ENCODE results near the gene FSIP1.

FSIP1 gene

GRCh38 chr15:39682366-39682765, 100.3 kb downstream of the FSIP1 start:
- no peak for DNase-seq

DNA sequence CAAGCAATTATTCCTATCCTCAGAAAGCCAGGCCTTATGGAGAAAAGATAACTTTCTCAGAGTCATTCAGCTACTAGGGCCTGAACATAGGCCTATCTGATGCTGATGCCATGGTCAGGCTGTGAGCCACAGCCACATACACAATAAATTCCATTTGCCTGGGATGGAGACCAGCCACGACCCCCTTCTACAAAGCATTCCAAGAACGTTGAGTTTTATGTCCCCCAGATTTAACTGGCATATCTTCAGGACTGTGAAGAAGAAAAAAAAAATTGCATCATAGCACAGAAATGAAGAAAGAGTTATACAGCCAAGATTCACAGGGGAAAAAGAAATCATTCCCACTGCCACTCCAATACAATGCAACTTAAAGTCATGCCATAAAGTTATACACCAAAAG, 101.8 kb downstream of the FSIP1 start:
- DNase-seq, result no peak

DNA sequence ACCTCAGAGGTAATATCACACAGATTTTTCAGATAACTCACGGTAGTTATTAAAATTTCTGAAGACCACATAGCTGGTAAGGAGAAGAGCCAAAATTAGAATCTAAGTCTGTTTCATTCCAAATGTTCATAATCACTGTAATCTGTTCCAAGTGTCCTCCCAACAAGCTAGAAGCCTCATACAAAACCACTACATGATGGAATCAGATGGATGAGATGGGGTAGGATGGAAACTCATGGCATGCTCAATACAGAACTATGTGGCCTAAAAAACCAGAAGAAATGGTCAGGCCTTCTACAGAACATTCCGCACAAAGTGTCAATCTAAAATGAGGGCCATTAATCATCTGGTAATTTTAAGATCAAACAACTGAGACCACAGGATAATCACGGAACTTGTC, 110.0 kb downstream of the FSIP1 start:
- no peak for DNase-seq

GRCh38 chr15:39672184-39672583, 110.5 kb downstream of the FSIP1 start:
- DNase-seq, result no peak

- DNase-seq, result no peak
Measured at GRCh38 chr15:39670687-39671086, 112.0 kb downstream of the FSIP1 start.

DNA sequence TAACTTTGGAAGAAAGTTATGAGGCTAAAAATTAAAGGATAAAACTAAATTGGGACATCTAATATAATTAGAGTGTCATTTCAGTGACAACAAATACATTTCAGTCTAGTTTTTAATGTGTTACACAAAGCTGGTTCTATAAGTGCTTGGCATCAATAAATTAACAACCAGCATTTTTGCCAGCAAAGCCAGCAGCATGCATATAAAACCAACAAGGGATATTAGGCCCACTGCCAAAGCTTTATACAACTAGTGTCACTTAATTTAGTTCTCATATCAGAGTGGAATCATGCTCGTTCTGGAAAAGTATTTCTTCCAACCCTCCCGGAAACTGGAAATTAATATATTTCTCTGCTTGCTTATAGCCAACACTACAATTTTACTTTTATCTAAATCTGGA, 113.0 kb downstream of the FSIP1 start:
- DNase-seq, result no peak

- no peak for DNase-seq
Measured at GRCh38 chr15:39669241-39669640, 113.4 kb downstream of the FSIP1 start.

GRCh38 chr15:39668457-39668856, 114.2 kb downstream of the FSIP1 start:
- no peak for DNase-seq

GRCh38 chr15:39667382-39668127, 115.1 kb downstream of the FSIP1 start:
- no peak for DNase-seq

DNA sequence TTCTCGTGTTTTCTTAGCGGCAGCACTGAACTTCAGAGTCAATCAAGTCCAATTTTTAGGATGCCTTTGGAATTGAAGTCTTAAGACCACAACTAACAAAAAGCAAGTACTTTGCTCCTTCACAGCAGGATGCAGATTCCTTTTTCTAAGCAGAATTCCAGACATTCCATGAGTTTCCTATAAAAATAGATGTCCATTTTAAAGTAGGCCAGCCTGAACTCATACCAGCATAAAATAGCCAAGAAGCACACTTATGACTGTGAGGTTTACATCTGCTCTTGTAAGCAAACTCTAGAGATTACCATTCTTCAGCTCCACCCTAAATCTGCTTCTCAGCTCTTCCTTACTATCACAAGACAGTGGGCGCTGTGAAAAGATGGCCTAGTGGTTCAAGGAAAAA, 116.0 kb downstream of the FSIP1 start:
- no peak for DNase-seq

GRCh38 chr15:39665629-39666250, 116.9 kb downstream of the FSIP1 start:
- peak in 1 of 2 donors; percentile 25 for DNase-seq

DNA sequence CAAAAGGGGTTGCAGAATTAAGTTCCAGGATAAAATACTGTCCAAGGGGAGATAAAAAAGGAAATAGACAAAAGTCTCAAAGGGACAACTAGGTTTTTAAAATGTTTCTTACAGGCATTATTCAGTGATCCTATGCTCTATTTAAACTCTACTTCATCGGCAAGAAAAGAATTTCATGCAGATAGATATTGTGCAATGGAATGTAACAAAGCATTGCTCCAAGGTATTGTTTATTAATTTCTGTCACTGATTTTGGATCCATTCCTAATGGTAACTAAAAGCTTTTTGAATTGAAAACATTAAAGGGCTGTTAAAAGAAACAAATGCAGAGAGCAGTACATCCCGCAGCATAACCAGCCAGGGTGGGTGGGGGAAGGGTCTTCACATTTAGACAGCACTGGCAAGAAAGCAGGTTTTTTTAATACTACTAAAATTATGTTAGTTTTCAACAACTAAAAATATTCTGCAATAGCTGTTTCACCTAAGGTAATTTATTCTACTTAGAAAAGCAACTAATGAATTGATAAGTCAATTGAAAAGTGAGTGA, 118.9 kb downstream of the FSIP1 start:
- DNase-seq, result no peak

GRCh38 chr15:39661776-39662175, 120.9 kb downstream of the FSIP1 start:
- DNase-seq, result no peak

GRCh38 chr15:39658740-39659139, 123.9 kb downstream of the FSIP1 start:
- DNase-seq, result no peak

- no peak for DNase-seq
Measured at GRCh38 chr15:39657668-39658067, 125.0 kb downstream of the FSIP1 start.

DNA sequence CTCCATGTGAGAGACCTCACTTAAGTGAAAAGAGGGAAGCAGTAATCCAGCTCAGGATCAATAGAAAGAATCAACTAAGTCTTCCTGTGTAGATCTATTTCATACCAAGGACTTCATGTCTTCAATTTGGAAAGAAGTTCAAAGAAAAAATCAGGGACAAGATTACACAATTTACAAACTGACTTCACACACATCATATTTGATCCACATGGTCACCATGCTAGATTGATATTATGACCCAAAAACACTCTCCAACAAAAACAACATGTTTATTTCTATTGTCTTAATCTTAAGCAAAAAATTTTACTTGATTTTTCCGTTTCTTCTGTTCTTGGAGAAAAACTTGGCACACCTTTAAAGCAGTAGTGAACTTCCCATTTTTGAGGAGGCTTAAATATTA, 125.5 kb downstream of the FSIP1 start:
- no peak for DNase-seq

GRCh38 chr15:39654304-39654703, 128.3 kb downstream of the FSIP1 start:
- DNase-seq, result no peak

GRCh38 chr15:39651881-39652280, 130.8 kb downstream of the FSIP1 start:
- no peak for DNase-seq

DNA sequence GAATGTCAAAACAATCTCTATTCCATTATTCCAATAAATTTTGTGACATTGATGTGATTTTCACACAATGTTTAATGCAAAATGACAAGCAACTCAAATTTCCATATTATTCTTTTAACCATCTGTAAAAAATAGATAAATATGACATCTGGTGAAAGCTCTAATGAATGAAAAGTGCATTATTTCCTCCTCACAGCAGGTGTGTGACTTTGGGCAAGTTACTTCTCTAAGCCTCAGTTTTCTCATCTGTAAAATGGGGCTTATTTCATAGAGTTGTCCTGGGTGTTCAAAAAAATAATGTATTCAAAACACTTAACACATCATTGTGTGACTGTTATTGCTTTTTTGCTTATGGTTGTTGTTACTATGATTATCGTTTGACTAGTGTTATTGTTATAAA, 131.3 kb downstream of the FSIP1 start:
- no peak for DNase-seq

DNA sequence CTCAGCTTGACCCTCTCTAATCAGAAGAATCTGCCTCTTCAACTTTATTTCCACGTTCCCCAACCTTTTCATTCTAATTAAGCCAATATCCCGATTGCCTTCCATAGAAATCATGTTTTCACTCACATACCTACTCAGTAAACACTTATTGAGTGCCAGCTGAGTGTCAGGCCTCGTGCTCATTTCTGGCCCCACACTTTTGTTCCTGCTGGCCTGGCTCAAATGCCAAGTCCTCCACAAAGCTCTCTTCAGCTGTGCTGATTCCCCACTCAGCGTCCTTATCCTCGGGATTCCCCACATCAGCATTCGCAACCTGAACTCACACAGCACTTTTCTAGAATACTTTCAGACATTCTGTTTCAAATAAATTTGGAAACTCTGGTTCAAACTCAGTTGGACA, 132.9 kb downstream of the FSIP1 start:
- DNase-seq, result no peak

DNA sequence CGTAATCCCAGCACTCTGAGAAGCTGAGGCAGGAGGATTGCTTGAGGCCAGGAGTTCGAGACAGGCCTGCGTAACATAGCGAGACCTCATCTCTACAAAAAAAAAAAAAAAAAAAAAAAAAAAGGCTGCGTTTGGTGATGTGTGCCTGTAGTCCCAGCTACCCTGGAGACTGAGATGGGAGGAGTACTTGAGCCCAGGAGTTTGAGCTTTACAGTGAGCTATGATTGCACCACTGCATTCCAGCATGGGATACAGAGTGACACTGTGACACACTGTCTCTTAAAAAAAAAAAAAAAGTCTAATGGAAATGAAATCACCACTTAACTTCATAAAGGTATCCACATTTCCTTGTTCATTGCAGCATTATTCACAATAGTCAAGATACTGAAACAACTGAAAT, 136.2 kb downstream of the FSIP1 start:
- no peak for DNase-seq

GRCh38 chr15:39645976-39646257, 136.7 kb downstream of the FSIP1 start:
- DNase-seq, result no peak

GRCh38 chr15:39645138-39645975, 137.3 kb downstream of the FSIP1 start:
- no peak for DNase-seq

GRCh38 chr15:39644136-39644535, 138.5 kb downstream of the FSIP1 start:
- no peak for DNase-seq

Data from CD4-positive, alpha-beta T cell treated with Interferon alpha-2 for 1 hour (primary cell).